Gastroesophageal sphincter (tissue), 4 donors: ENCODE results near the gene RNF111. TPM values are rescaled to one million over a fixed set of nuclear protein-coding genes. Genes with fewer than 3 reads are reported as not detected.

Experiments
- ATAC-seq: fragments of 150-250 bp; one replicate; pipeline ENCODE4 v1.9.1; 2016; ENCODE audit warnings: mild to moderate bottlenecking, moderate library complexity
- H3K27ac ChIP-seq, 4 donors: fragments of 200-600 bp; sonication (generic) in 3 of 4; 1 replicate in 3 of 4; 2 replicates in 1 of 4; pipeline ENCODE4 v1.5.1; 2016 to 2019
- H3K27me3 ChIP-seq: fragments of 200-600 bp; sonication (generic); one replicate; pipeline ENCODE4 v1.5.1; 2019
- H3K36me3 ChIP-seq, 2 donors: fragments of 200-600 bp; sonication (generic); one replicate each; pipeline ENCODE4 v1.5.1; 2019; ENCODE audit warnings: control low read depth in 1 of 2
- H3K4me1 ChIP-seq, 3 donors: fragments of 200-600 bp; sonication (generic); 1 replicate in 2 of 3; 2 replicates in 1 of 3; pipeline ENCODE4 v1.5.1; 2016 to 2019; ENCODE audit warnings: control low read depth in 2 of 3
- H3K4me3 ChIP-seq, 2 donors: fragments of 200-600 bp; sonication (generic); one replicate each; pipeline ENCODE4 v1.5.1; 2019; ENCODE audit warnings: mild to moderate bottlenecking in 1 of 2, moderate library complexity in 1 of 2
- H3K9me3 ChIP-seq, 3 donors: fragments of 200-600 bp; sonication (generic); one replicate each; pipeline ENCODE4 v1.5.1; 2017 to 2019; ENCODE audit warnings: control low read depth in 2 of 3
- EP300 ChIP-seq: sonication (generic); formaldehyde crosslinking; IDR thresholded peaks from one replicate; pipeline ENCODE4 v1.6.1; 2017; ENCODE audit warnings: antibody characterized with exemption, mild to moderate bottlenecking
- POLR2A ChIP-seq, 2 donors: fragments of 450-650 bp; IDR thresholded peaks; one replicate each; pipeline ENCODE4 v1.6.1; 2017; ENCODE audit warnings: antibody characterized with exemption in 2 of 2, mild to moderate bottlenecking in 2 of 2, moderate library complexity in 1 of 2
- POLR2AphosphoS5 ChIP-seq: sonication (generic); formaldehyde crosslinking; IDR thresholded peaks from one replicate; pipeline ENCODE4 v1.6.1; 2017; ENCODE audit warnings: antibody characterized with exemption
- WGBS, 2 donors: methylation state at CpG; one replicate each; pipeline ENCODE4 v1.1.5; 2018; ENCODE audit warnings: low coverage in 1 of 2; 5-methylcytosine and 5-hydroxymethylcytosine counted together
- total RNA-seq, 4 donors: library from RNA; depleted of rRNA; stranded (reverse); fragments of >200 nt; gene quantifications; one replicate each; pipeline ENCODE4 v1.1.0, GENCODE V29; 2016
- TF ChIP-seq, protein P1 (sequence below), 4 experiments: fragments of 200-600 bp in 2 of 4; fragments of 450-650 bp in 2 of 4; sonication (generic) in 1 of 4; IDR thresholded peaks; one replicate each; pipeline ENCODE4 v1.5.1; 2017 to 2019; ENCODE audit warnings: antibody characterized with exemption in 4 of 4, mild to moderate bottlenecking in 2 of 4, moderate library complexity in 2 of 4

Gene RNF111
- total RNA-seq, 4 donors from 2014 or later: 17.5 to 20.4 (median 18.5) TPM

- whole genome bisulfite sequencing, 2 donors: 90 to 95% methylated on average over 1 of the region's 1 CpG
- Histone ChIP-seq H3K27me3 (no peaks in the 10 kb centered on the region), H3K36me3 (peaks cover 10 to 92% of the 10 kb centered on the region in 2 donors), H3K4me3 (no peak overlapping the region), H3K27ac (no peak overlapping the region), H3K9me3 (no peaks in the 10 kb centered on the region), H3K4me1 (no peaks in the 10 kb centered on the region)
- TF ChIP-seq, protein P1, sequence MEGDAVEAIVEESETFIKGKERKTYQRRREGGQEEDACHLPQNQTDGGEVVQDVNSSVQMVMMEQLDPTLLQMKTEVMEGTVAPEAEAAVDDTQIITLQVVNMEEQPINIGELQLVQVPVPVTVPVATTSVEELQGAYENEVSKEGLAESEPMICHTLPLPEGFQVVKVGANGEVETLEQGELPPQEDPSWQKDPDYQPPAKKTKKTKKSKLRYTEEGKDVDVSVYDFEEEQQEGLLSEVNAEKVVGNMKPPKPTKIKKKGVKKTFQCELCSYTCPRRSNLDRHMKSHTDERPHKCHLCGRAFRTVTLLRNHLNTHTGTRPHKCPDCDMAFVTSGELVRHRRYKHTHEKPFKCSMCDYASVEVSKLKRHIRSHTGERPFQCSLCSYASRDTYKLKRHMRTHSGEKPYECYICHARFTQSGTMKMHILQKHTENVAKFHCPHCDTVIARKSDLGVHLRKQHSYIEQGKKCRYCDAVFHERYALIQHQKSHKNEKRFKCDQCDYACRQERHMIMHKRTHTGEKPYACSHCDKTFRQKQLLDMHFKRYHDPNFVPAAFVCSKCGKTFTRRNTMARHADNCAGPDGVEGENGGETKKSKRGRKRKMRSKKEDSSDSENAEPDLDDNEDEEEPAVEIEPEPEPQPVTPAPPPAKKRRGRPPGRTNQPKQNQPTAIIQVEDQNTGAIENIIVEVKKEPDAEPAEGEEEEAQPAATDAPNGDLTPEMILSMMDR (IDR thresholded peaks at IDR 0.05): no peak
- TF ChIP-seq POLR2A (IDR thresholded peaks at IDR 0.05) (no peak), EP300 (no peak), POLR2AphosphoS5 (no peak)
- no peak for ATAC-seq
These were observed 106.6 kb downstream of the RNF111 start for GRCh38 chr15:59094077-59094476.

DNA sequence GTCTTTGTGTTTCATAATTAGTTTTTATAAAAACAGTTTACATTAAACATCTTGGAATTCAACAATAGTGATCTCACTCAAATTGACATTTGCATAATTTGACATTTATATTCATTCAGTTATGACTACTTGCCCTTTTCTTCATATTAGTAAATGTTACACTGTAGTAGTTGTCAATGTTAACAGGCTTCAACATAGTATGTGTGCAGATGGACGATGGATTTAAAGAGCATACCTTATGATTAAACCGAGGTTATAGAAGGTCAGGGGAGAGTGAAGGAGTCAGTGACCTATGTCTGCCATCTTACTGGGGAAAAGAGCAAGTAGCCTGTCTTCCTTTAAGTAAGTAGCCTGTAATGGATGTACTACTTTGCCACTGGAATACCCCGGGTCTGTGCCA lies 109.0 kb downstream of the RNF111 start:
- ATAC-seq: no peak
- H3K9me3 ChIP-seq: no peaks in the 10 kb centered on the region
- H3K27ac ChIP-seq: no peak overlapping the region
- WGBS, 2 donors: 74 to 81% methylated on average over 3 of the region's 3 CpGs
- H3K36me3 ChIP-seq: peaks cover 6 to 81% of the 10 kb centered on the region in 2 donors
- H3K4me1 ChIP-seq: no peaks in the 10 kb centered on the region
- no peak for TF ChIP-seq POLR2AphosphoS5
- no peak for TF ChIP-seq EP300
- no peak for TF ChIP-seq POLR2A (IDR thresholded peaks at IDR 0.05)
- TF ChIP-seq, protein P1 (IDR thresholded peaks at IDR 0.05): no peak
- no peaks in the 10 kb centered on the region for H3K27me3 ChIP-seq
- no peak overlapping the region for H3K4me3 ChIP-seq

GRCh38 chr15:59099162-59099685 lies 111.8 kb downstream of the RNF111 start:
- Histone ChIP-seq H3K27me3 (no peaks in the 10 kb centered on the region), H3K9me3 (no peaks in the 10 kb centered on the region), H3K36me3 (peaks cover 0 to 55% of the 10 kb centered on the region in 2 donors), H3K27ac (no peak overlapping the region), H3K4me1 (peaks cover 0 to 3% (median 0%) of the 10 kb centered on the region in 3 donors), H3K4me3 (no peak overlapping the region)
- TF ChIP-seq, protein P1 (IDR thresholded peaks at IDR 0.05): no peak
- TF ChIP-seq POLR2AphosphoS5 (no peak), EP300 (no peak), POLR2A (IDR thresholded peaks at IDR 0.05) (no peak)
- ATAC-seq: no peak
- 51 to 79% methylated on average over 2 of the region's 2 CpGs for WGBS, 2 donors

DNA sequence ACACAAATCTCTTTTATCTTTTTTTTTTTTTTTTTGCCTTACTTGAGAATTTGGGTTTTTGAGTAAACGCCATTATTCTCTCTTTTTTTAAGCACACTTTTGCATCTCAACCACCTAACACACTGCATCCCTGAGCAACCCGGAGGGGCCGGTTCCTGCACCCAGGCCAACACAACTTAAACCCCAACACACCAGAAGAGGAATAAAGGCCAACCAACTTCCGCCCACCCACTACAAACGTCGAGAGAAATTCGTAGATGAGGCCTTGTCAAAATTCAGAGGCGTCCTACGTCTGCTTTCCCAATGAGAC lies 117.1 kb downstream of the RNF111 start:
- WGBS, 2 donors: 0 to 1% methylated on average over 9 of the region's 9 CpGs
- peak; percentile 9 for ATAC-seq

More for the DNA sequence above, 117.1 kb downstream of the RNF111 start:
- Histone ChIP-seq H3K27ac (peak overlapping the region in 1 of 4 donors; percentile 47), H3K27me3 (no peaks in the 10 kb centered on the region), H3K4me1 (peaks cover 0 to 15% (median 0%) of the 10 kb centered on the region in 3 donors), H3K9me3 (no peaks in the 10 kb centered on the region), H3K36me3 (peaks cover 0 to 9% of the 10 kb centered on the region in 2 donors), H3K4me3 (peak overlapping the region; percentile 31 to 58)
- TF ChIP-seq POLR2AphosphoS5 (no peak), EP300 (no peak)
- TF ChIP-seq, protein P1 (IDR thresholded peaks at IDR 0.05): no peak
